OCI-LY1 (cell line): ENCODE measurements around the gene CEP120.
A peak's percentile ranks its signal among the peaks of the same experiment; 100 is the strongest.
"Not testable (repeated sequence)": the region's sequence is repeated elsewhere in the genome, so short reads cannot be mapped to it uniquely, and the experiment has no call there.

Source experiments
- H2AFZ ChIP-seq: fragments of 200-600 bp; sonication (generic), shearing (Covaris generic); 2 replicates; pipeline ENCODE4 v1.6.0; 2014; ENCODE audit warnings: antibody characterized with exemption, mild to moderate bottlenecking, low read length
- H3F3A ChIP-seq: fragments of 200-600 bp; sonication (generic), shearing (Covaris generic); 2 replicates; pipeline ENCODE4 v1.6.0; 2014; ENCODE audit warnings: mild to moderate bottlenecking, antibody characterized with exemption, low read length, moderate library complexity; ENCODE audit not compliant: insufficient read depth
- H3K27ac ChIP-seq: fragments of 200-600 bp; sonication (generic); 2 replicates; pipeline ENCODE4 v1.5.1; 2014; ENCODE audit warnings: low read length, mixed run types, mild to moderate bottlenecking, low read depth; ENCODE audit not compliant: poor library complexity, severe bottlenecking
- H3K27me3 ChIP-seq: fragments of 200-600 bp; sonication (generic); 2 replicates; pipeline ENCODE4 v1.6.0; 2014; ENCODE audit warnings: antibody characterized with exemption, mild to moderate bottlenecking, low read length, moderate library complexity; ENCODE audit not compliant: insufficient read depth
- H3K36me3 ChIP-seq: fragments of 200-600 bp; sonication (generic); 2 replicates; pipeline ENCODE4 v1.6.1; 2014; ENCODE audit warnings: mild to moderate bottlenecking, antibody characterized with exemption, low read length, moderate library complexity, mixed read lengths; ENCODE audit not compliant: insufficient read depth
- H3K4me1 ChIP-seq: fragments of 200-600 bp; sonication (generic); 2 replicates; pipeline ENCODE4 v1.5.1; 2014; ENCODE audit warnings: mild to moderate bottlenecking, low read length, moderate library complexity; ENCODE audit not compliant: insufficient read depth, severe bottlenecking
- H3K4me2 ChIP-seq: fragments of 200-600 bp; sonication (generic), shearing (Covaris generic); 2 replicates; pipeline ENCODE4 v1.6.1; 2014; ENCODE audit warnings: low read length
- H3K4me3 ChIP-seq: fragments of 200-600 bp; sonication (generic); 2 replicates; pipeline ENCODE4 v1.5.1; 2014; ENCODE audit warnings: low read length, low read depth, mild to moderate bottlenecking, mixed read lengths; ENCODE audit not compliant: poor library complexity, severe bottlenecking
- H3K79me2 ChIP-seq: fragments of 200-600 bp; shearing (Covaris generic); 2 replicates; pipeline ENCODE4 v1.6.1; 2016; ENCODE audit warnings: mixed run types, low read length, mixed read lengths; ENCODE audit not compliant: insufficient read depth
- H3K9ac ChIP-seq: fragments of 200-600 bp; sonication (generic), shearing (Covaris generic); 2 replicates; pipeline ENCODE4 v1.6.1; 2014; ENCODE audit warnings: mild to moderate bottlenecking, low read length, mixed read lengths
- H3K9me2 ChIP-seq: fragments of 200-600 bp; sonication (generic), shearing (Covaris generic); 2 replicates; pipeline ENCODE4 v1.6.1; 2014; ENCODE audit warnings: low read depth, mild to moderate bottlenecking, low read length, mixed read lengths
- H3K9me3 ChIP-seq: fragments of 200-600 bp; shearing (Covaris generic); 2 replicates; pipeline ENCODE4 v1.6.1; 2014; ENCODE audit warnings: low read length, mixed read lengths
- H4K20me1 ChIP-seq: fragments of 200-600 bp; sonication (generic), shearing (Covaris generic); 2 replicates; pipeline ENCODE4 v1.6.0; 2016; ENCODE audit warnings: mild to moderate bottlenecking, low read length; ENCODE audit not compliant: insufficient read depth
- EZH2 ChIP-seq: fragments of 200-600 bp; sonication (generic), shearing (Covaris generic); IDR thresholded peaks from 2 replicates; pipeline ENCODE4 v1.8.0; 2017; ENCODE audit warnings: borderline replicate concordance, mixed run types, mild to moderate bottlenecking, antibody characterized with exemption, low read length, moderate library complexity, mixed read lengths
- TF ChIP-seq, protein P1 (sequence below): fragments of 200-600 bp; sonication (generic), shearing (Covaris generic); IDR thresholded peaks from 2 replicates; pipeline ENCODE4 v1.5.1; 2017; ENCODE audit warnings: mild to moderate bottlenecking, antibody characterized with exemption, low read length, moderate library complexity, mixed read lengths

Gene CEP120

DNA sequence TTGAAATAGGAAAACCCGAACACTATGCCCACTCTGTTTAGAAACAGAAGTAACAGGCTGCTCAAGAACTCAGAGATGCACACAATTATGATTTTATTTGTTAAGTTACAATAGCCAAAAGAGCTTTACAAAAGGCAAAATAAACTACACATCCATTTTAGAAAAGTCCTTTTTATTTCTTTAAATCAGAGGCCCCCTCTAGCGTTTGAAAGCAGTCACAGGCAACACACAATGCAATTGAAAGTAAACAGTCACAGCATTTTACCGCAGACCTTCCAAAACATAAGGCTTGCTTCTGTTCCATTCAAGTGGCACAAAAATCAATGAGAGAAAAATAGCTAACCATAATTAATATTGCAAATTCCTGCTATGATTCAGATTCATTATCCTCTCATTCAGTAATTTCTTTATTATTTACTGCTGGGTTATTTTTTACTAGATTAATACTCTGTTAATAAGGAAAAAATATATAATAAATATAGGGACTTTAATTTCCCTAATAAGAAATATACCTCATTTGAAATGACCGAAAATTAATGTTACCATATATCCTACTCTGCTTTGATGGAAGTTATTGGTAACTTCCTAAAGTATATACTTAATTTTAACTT lies 78.3 kb downstream of the CEP120 start:
- Histone ChIP-seq H3K9me2 (no peaks in the 10 kb centered on the region), H3K4me3 (no peak overlapping the region)
- TF ChIP-seq, protein P1, sequence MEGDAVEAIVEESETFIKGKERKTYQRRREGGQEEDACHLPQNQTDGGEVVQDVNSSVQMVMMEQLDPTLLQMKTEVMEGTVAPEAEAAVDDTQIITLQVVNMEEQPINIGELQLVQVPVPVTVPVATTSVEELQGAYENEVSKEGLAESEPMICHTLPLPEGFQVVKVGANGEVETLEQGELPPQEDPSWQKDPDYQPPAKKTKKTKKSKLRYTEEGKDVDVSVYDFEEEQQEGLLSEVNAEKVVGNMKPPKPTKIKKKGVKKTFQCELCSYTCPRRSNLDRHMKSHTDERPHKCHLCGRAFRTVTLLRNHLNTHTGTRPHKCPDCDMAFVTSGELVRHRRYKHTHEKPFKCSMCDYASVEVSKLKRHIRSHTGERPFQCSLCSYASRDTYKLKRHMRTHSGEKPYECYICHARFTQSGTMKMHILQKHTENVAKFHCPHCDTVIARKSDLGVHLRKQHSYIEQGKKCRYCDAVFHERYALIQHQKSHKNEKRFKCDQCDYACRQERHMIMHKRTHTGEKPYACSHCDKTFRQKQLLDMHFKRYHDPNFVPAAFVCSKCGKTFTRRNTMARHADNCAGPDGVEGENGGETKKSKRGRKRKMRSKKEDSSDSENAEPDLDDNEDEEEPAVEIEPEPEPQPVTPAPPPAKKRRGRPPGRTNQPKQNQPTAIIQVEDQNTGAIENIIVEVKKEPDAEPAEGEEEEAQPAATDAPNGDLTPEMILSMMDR, result peak; percentile 45; the same call in 1 of the 2 replicates
- TF ChIP-seq EZH2, result no peak

DNA sequence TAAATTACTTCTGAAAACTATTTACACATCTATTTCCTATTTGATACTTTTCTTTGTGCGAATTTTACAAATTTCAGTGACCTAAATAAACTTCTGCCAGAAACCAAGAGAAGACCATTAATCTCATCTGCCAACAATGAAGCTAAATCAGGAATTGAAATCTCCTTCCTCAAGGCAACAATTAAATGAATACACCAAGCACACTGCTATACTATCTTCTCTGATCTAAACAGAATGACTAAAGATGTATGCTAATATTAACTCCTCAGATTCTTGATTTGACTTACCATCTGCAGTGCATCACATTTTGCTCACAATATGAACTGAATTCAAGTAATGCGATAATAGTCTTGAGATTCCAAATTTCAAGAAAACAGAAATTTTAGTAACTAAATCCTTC lies 82.3 kb downstream of the CEP120 start:
- H3K9me2 ChIP-seq, result no peaks in the 10 kb centered on the region
- no peak overlapping the region for H3K9ac ChIP-seq
- no peaks in the 10 kb centered on the region for H3K36me3 ChIP-seq
- H3K4me3 ChIP-seq, result no peak overlapping the region
- no peak for TF ChIP-seq EZH2
- TF ChIP-seq, protein P1, result no peak
- H3K27ac ChIP-seq, result no peak overlapping the region
- H4K20me1 ChIP-seq, result no peaks in the 10 kb centered on the region
- no peaks in the 10 kb centered on the region for H3K4me1 ChIP-seq
- no peaks in the 10 kb centered on the region for H3F3A ChIP-seq
- H2AFZ ChIP-seq, result no peak overlapping the region
- H3K27me3 ChIP-seq, result no peaks in the 10 kb centered on the region
- no peaks in the 10 kb centered on the region for H3K79me2 ChIP-seq
- no peak overlapping the region for H3K4me2 ChIP-seq
- H3K9me3 ChIP-seq, result no peaks in the 10 kb centered on the region

More for the DNA sequence above, 78.3 kb downstream of the CEP120 start:
- no peaks in the 10 kb centered on the region for H4K20me1 ChIP-seq
- H3K27ac ChIP-seq, result no peak overlapping the region
- no peaks in the 10 kb centered on the region; the same call in 1 of the 2 replicates for H3F3A ChIP-seq
- no peak overlapping the region for H2AFZ ChIP-seq
- no peaks in the 10 kb centered on the region for H3K27me3 ChIP-seq
- no peaks in the 10 kb centered on the region for H3K9me3 ChIP-seq
- no peaks in the 10 kb centered on the region for H3K79me2 ChIP-seq
- peaks cover 25% of the 10 kb centered on the region; the same call in 1 of the 2 replicates for H3K36me3 ChIP-seq
- no peaks in the 10 kb centered on the region for H3K4me1 ChIP-seq
- H3K4me2 ChIP-seq, result no peak overlapping the region
- H3K9ac ChIP-seq, result no peak overlapping the region

DNA sequence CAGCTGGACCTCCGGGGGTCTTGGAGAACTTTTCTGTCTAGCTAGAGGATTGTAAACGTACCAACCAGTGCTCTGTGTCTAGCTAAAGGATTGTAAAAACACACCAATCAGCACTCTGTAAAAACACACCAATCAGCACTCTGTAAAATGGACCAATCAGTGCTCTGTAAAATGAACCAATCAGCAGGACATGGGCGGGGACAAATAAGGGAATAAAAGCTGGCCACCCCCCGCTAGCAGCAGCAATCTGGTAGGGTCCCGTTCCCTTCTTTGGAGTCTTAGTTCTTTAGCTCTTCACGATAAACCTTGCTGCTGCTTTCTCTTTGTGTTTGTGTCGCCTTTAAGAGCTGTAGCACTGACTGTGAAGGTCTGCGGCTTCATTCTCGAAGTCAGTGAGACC lies 114.8 kb downstream of the CEP120 start:
- not testable (repeated sequence) for H3K9me2 ChIP-seq, H2AFZ ChIP-seq, H3K9ac ChIP-seq, H3K36me3 ChIP-seq, H4K20me1 ChIP-seq, H3K27ac ChIP-seq, H3K9me3 ChIP-seq, H3K4me2 ChIP-seq, H3K4me1 ChIP-seq, H3K27me3 ChIP-seq, H3F3A ChIP-seq, H3K79me2 ChIP-seq, H3K4me3 ChIP-seq

DNA sequence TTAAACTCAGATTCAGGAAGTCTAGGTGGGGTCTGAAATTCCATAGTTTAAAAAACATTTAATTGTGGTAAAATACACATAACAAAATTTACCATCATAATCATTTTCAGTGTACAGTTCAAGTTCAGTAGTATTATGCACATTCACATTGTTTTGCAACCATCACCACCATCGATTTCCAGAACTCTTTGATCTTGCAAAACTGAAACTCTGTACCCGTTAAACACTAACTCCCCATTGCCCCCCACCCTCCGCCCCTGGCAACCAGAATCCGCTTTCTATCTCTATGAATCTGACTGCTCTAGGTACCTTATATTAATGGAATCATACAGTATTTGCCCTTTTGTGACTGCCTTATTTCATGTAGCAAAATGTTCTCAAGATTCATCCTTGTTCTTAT lies 117.5 kb downstream of the CEP120 start:
- H3F3A ChIP-seq, result no peaks in the 10 kb centered on the region; the same call in 1 of the 2 replicates
- no peaks in the 10 kb centered on the region for H3K4me1 ChIP-seq
- no peak overlapping the region for H3K27ac ChIP-seq
- H3K9me2 ChIP-seq, result no peaks in the 10 kb centered on the region
- no peak for TF ChIP-seq EZH2
- TF ChIP-seq, protein P1, result no peak
- H3K4me2 ChIP-seq, result no peak overlapping the region
- H3K79me2 ChIP-seq, result no peaks in the 10 kb centered on the region
- no peak overlapping the region for H3K4me3 ChIP-seq
- H2AFZ ChIP-seq, result no peak overlapping the region
- H3K27me3 ChIP-seq, result no peaks in the 10 kb centered on the region
- no peaks in the 10 kb centered on the region for H4K20me1 ChIP-seq
- H3K9me3 ChIP-seq, result no peaks in the 10 kb centered on the region
- no peaks in the 10 kb centered on the region for H3K36me3 ChIP-seq
- H3K9ac ChIP-seq, result no peak overlapping the region
